HFF-Myc (cell line): Measurements from ENCODE around the gene RB1.

Experiments used
- DNase-seq: peaks from one replicate; pipeline ENCODE4 v3.0.0-alpha.2; 2011; ENCODE audit warnings: low read depth; ENCODE audit errors: extremely low read depth
- H3K4me3 ChIP-seq: replicated peaks from 2 replicates; pipeline ENCODE4 v1.5.1; 2011; ENCODE audit warnings: low read depth, mild to moderate bottlenecking, control low read depth, low read length
- CTCF ChIP-seq: IDR thresholded peaks from 2 replicates; pipeline ENCODE4 v1.5.1; 2012; ENCODE audit warnings: mild to moderate bottlenecking, low read depth, low read length, control low read depth; ENCODE audit errors: missing control alignments

Gene RB1

DNA sequence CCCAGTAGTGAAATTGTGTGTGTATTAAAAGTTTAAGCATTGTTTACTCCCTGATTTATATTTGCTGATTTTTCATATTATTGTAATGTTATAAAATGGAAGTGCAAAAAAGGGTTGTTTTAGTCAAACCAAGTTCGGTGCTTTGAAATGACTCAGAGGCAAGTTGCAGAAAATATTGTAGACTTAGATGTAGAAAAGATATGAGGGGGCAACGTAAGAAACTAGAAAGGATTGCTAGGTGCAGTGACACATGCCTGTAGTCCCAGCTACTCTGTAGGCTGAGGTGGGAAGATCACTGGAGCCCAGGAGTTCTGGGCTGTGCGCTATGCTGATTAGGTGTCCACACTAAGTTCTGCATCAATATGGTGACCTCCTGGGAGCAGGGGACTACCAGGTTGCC, 125.5 kb downstream of the RB1 start:
- H3K4me3 ChIP-seq, result no peak overlapping the region
- no peak for TF ChIP-seq CTCF
- DNase-seq, result no peak

DNA sequence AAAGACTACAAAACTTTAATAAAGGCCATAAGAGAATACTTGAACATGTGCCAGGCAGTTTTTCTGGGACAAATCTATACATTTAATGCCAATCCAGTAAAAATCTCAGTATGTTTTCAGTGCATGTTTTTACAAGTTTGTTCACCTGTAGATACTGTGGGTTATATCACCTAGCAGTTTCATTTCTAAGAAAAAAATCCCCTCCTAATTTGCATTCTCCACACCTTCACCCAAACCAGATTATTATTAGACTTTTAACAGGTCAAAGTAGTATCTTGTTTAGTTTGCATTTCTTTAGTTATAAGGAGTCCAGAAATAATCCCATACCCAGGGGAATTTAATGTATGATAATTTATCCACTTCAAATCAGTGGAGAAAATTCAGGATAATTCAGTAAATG, 126.3 kb downstream of the RB1 start:
- DNase-seq, result no peak
- TF ChIP-seq CTCF, result no peak
- H3K4me3 ChIP-seq, result no peak overlapping the region

DNA sequence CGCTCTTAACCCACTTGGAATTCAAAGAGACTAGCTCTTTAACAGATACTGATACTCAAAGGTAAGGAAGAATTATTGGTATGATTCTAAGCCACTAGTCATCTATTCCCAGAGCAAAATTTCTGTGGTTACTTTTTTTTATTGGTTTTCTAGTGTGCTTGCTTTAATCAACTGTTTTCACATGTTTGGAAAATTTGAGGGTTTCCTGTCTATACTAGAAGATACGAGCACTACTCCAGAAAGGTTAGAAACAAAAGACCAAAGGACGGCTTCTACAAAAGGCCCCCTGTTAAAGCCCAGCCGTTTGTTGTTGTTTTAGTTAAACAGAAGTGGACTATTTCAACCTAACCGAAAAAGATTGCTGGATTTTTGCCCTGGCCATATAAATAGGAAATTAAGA, 127.9 kb downstream of the RB1 start:
- no peak for DNase-seq
- TF ChIP-seq CTCF, result no peak
- H3K4me3 ChIP-seq, result no peak overlapping the region

- H3K4me3 ChIP-seq, result no peak overlapping the region
- no peak for TF ChIP-seq CTCF
- no peak for DNase-seq
These were observed 128.6 kb downstream of the RB1 start for GRCh38 chr13:48431987-48432615.

GRCh38 chr13:48434200-48434599, 130.6 kb downstream of the RB1 start:
- TF ChIP-seq CTCF, result no peak
- DNase-seq, result no peak
- no peak overlapping the region for H3K4me3 ChIP-seq

GRCh38 chr13:48436661-48437288, 133.2 kb downstream of the RB1 start:
- H3K4me3 ChIP-seq, result no peak overlapping the region
- no peak for TF ChIP-seq CTCF
- no peak for DNase-seq

- DNase-seq, result no peak
- H3K4me3 ChIP-seq, result no peak overlapping the region
- TF ChIP-seq CTCF, result no peak
These were observed 133.8 kb downstream of the RB1 start for GRCh38 chr13:48437371-48437770.
